ENCODE results near the gene CAPN5. TPM values are rescaled to one million over a fixed set of nuclear protein-coding genes. Genes with fewer than 3 reads are reported as not detected.
"Not testable (repeated sequence)": the region's sequence is repeated elsewhere in the genome, so short reads cannot be mapped to it uniquely, and the experiment has no call there.

The CAPN5 gene
- total RNA-seq (2014; rRNA removed; shearing (Covaris generic)) = 30.5 and 30.9 TPM in 2 replicates

DNA sequence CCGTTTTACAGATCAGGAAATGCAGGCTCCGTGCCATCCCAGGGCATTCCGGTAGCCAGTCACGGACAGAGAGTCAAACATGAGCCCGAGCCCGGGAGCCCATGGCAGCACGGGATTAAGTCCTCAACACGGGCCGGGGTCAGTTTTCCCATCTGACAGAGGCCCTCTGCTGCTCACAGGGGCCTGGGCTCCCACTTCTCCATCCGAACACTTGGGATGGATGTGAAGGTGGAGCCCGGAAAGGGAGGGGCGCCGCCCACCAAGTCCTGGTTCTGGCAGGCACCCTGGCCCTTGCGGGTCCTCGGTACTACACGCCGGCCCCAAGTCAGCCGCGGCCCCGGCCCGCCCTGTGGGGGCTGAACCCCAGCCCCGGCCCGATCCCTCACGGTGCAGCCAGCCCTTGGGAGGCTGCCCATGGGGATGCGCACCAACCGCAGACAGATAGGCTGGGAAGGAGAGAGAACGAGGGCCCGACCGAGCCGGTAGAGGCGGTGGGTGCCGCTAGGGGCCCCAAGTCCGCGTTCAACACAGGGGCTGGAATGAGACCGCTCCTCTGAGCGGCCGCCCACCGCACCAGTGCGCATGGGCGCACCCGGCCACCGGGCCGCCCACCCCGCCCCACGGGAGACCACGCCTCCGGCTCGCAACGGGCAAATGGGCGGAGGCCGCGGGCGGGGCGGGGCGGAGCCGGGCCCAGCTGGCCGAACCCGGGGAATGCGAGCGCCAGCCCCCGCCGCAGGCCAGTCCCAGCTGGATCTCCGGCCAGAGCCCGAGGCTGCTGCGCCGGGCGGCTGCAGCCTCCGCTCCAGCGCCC, at the start of gene CAPN5:
CAPN5 (plus strand) TSS at position 743 of the 814 bp plus-strand sequence. CDS start 17,916 bp downstream, outside the sequence.
- peak; percentile 95 for DNase-seq (ENCODE audit: low spot score)

DNA sequence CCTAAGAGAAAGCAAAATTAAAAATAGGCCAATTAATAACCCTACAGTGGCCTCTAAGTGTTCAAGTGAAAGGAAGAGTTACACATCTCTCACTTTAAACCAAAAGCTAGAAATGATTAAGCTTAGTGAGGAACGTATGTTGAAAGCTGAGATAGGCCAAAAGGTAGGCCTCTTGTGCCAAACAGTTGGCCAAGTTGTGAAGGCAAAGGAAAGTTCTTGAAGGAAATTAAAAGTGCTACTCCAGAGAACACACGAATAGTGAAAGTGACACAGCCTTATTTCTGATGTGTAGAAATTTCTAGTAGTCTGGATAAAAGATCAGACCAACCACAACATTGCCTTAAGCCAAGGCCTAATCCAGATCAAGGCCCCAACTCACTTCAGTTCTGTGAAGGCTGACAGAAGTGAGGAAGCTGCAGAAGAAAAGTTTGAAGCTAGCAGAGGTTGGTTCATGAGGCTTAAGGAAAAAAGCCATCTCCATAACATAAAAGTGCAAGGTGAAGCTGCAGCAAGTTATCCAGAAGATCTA, 48.3 kb upstream of the CAPN5 start:
- DNase-seq (ENCODE audit: low spot score) = not testable (repeated sequence)

DNA sequence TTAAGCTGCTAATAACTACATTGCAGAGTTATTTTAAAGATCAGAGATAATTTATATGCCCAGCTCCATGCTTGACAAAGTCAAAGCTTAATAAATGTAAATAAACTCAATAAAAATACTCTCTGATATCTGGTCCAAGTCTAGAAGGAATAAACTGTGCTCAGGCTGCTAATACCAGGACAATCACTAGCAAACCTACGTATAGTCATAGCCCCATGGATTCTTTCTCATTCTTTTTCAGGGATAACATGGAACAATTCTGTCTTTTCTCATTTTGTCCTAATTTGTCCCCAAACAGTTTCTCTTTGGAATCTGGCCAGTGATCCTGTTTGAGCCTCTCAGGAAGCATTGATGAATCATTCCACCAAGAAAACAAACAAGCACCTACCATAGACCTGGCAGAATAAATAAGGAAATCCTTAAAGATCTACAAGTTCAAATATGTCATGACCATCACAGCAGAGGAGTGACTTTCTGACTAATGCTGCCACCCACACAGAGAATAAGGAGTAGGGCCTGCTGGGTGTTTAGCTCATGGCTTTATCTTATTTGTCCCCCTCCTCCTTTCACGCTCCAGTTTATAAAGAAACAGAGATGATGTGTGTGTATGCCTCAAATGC, 46.7 kb upstream of the CAPN5 start:
- DNase-seq (ENCODE audit: low spot score) = peak; percentile 79

DNA sequence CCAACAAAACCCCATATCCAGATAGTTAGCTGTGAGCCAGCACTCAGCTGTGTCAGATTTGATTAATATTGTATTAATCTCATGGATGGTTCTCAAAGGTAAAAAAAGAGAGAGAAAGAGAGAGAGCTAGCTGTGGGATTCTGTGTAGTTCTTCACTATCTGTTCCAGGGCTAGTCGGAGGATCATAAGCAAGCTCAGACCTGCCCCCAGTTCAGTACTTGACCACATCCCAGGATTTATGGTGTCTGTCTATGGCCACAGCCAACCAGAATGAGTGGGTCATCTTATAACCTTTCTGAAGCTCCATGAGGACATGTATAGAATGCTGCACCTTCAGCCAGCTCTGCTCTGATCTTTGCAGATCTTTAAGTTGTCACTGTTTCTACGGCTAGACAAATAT, 46.0 kb upstream of the CAPN5 start:
- peak; percentile 36 for DNase-seq (ENCODE audit: low spot score)

DNA sequence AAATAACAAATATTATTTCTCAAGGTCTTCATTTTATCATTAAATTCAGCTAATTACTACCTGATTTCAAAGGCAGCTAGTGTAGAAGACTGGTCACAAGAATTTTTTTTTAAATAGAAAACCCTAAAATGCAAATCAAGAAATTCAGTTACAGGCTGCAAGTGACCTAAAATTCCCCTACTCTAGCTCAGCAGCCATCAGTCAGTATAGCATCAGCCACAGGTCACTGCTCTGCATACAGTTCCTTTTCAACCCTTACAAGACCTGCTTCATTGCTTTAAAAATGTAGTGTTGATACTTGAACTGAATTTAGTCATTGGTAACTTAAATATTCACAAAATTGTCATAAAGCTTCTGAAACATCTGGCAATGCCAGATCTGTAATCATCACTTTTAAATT, 42.0 kb upstream of the CAPN5 start:
- no peak for DNase-seq (ENCODE audit: low spot score)

DNA sequence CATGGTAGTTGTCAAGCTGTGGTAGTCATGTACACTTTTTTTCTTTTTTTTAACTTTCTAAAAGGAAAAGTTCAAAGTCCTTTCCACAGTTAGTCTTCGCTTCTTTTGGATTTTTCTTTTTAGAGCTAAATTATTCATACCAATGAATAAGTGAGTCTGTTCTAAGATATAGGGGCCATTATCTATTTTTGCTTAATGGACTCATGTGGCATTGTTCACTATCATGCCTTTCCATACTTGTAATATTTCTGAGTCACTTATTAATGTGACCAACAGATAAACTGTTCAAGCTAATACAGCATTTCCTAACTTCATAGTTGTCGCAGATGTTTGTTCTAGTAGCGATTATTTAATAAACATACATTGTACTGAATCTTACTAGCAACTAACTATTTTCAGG, 40.5 kb upstream of the CAPN5 start:
- DNase-seq (ENCODE audit: low spot score) = peak; percentile 14

DNA sequence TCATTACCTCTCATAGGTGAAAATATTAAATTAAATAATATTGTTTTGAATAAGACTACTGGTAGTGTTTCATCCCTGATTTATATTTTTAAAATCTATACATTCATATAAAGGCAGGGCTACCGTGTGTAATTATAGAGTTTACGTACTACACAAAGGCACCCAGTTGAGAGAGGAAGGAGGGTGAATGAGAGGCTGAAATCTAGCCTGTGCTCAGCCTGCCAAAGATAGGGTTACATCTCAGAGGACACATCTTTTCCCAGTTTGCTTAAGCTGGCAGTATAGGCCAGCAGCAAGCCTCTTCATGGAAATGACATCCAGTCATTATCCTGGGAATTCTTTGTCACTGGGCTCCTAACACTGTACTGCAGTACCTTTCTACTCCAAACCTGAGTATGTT, 40.0 kb upstream of the CAPN5 start:
- DNase-seq (ENCODE audit: low spot score) = no peak

DNA sequence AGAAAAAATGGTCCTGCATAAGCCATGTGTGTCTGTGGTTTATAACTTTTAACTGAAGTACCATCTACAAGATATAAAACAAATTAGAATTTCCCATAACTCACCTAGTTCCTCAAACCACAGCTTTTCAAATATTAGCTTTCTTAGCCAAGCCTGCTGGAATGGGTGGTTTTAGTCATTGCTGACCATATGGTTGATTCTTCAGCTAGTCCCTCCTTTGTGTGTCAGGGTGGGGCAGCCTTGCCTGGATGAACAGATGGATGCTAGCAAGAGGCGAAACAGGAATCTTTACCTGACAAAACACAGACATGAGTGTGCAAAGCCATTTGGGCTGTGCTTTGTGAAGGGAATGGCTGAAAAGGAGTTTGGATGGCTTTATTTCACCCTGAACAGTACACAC, 39.5 kb upstream of the CAPN5 start:
- peak; percentile 58 for DNase-seq (ENCODE audit: low spot score)

DNA sequence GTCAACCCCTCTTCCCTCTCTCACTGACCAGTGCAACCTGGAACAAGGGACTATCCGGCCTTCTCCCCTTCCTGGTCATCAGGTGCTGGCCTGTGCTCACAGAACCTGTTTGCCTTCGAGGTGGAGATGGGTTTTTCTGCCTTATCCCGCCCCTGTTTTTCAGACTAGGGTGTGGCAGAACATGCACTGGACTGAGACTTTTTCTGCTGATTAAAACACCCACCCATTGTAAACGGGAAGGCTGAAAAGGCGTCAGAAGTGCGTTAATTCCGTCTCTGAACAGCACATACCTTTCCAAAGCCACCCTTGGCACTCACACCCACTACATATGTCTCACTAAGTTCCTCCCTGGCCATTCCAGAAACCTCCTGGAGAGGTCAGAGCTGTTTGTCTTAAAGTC, 36.9 kb upstream of the CAPN5 start:
- DNase-seq (ENCODE audit: low spot score) = peak; percentile 60

DNA sequence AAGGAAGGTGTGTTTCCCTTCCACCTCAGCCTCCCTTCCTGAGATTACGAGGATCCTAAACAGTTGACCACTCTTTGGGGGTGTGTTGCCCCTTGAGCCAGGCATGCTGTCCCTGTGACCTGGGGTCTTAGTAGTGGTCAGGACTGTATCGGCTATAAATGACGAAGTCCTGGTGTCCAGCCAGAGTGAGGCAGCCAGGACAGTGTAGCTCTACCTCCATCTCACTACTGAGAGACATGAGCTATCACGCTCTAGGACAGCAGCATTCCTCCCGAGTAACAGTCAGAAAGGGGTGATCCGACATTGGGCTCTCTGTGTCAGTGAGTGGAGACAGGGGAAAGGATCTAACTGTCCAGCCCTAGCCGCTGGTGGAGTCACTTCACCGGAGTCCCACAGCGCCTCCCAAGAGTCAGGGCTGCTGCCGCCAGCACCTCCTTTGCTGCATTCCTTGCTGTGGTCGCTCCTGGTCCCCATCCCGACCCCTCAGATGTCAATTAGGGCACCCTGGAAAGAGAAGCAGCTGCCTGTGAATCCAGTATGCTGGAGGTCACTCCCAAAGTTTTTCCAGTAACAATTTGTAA, 35.8 kb upstream of the CAPN5 start:
- no peak for DNase-seq (ENCODE audit: low spot score)

DNA sequence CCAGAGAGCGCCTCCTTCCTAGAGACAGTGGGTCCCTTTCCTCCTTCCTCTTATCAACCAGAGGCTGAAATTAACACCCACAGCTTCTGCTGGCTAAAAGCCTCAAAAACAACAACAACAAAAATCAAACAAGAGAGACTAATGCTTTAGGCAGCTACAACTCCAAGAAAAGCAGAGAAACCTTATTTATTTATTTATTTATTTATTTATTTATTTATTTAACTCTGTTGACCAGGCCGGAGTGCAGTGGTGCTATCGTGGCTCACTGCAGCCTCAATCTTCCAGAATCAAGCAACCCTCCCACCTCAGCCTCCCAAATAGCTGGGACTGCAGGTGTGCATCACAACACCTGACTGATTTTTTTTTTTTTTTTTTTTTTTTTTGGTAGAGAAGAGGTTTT, 35.2 kb upstream of the CAPN5 start:
- DNase-seq (ENCODE audit: low spot score) = no peak

DNA sequence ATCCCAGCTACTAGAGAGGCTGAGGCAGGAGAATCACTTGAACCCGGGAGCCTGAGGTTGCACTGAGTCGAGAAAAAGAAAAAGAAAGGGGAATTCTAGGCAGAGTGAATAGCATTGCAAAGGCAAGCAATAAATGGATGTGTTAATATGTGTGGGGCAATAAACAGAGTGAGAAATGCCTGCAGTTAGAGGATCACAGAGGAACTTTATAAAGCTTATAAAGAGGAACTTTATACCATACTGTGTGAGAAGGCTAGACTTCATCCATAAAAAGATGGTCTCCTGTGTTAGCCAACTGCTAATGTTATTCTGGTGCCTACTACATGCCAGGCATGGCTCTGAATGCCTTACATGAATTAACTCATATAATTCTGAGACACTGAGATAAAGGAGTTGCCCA, 31.7 kb upstream of the CAPN5 start:
- peak; percentile 11 for DNase-seq (ENCODE audit: low spot score)

DNA sequence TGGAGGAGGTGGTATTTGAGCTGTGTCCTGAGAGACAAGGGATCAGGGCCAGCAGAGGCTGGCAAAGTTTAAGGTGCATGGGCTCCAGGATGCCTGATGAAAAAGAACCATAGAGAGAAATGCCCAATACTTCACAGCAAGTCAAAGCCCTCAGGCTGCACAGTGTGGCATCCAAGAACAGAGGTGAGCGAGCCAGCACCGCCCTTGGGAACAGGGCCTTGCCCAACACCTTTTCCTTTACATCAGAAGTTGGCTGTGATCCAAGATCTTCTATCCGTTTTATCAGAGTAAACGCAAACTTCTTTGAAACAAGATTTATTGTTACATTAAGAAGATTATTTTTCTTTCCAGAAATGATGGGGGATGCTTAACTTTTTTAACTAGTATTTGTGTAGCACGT, 31.2 kb upstream of the CAPN5 start:
- DNase-seq (ENCODE audit: low spot score) = peak; percentile 89

DNA sequence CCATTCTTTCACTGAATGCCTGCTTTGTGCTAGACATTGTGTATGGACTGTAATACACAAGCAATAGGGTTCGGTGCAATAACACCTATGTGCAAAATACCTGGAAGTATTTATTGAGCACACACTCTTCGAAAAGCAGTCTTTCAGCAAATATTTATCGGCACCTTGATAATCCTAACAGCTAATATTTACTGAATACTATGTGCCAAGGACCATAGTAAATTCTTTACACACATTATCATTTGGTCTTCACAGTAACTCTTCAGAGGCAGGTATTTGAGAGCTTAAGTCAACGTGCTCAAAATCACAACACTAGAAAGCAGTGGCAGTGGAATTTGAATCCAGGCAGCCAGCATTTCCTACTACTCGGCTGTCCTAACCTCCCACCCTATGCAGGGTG, 30.4 kb upstream of the CAPN5 start:
- peak; percentile 16 for DNase-seq (ENCODE audit: low spot score)

DNA sequence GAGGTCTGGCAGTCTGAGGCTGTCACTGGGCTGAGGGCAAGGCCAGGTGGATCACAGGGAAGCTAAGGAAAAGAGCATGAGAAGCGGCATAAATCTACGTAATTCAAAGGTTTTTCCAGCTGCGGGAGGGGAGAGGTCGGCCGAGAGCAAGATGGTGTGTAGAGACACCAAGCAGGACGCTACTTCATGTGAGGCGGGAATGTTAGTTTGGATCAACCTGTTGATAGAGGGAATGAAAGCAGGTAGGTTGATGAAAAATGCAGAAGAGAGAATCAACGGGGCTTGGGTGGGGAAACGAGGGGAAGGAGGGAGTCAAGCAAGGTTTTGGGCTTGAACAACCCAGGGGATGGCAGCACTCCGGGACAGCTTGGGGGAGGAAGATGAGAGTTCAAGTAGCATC, 29.7 kb upstream of the CAPN5 start:
- DNase-seq (ENCODE audit: low spot score) = no peak

DNA sequence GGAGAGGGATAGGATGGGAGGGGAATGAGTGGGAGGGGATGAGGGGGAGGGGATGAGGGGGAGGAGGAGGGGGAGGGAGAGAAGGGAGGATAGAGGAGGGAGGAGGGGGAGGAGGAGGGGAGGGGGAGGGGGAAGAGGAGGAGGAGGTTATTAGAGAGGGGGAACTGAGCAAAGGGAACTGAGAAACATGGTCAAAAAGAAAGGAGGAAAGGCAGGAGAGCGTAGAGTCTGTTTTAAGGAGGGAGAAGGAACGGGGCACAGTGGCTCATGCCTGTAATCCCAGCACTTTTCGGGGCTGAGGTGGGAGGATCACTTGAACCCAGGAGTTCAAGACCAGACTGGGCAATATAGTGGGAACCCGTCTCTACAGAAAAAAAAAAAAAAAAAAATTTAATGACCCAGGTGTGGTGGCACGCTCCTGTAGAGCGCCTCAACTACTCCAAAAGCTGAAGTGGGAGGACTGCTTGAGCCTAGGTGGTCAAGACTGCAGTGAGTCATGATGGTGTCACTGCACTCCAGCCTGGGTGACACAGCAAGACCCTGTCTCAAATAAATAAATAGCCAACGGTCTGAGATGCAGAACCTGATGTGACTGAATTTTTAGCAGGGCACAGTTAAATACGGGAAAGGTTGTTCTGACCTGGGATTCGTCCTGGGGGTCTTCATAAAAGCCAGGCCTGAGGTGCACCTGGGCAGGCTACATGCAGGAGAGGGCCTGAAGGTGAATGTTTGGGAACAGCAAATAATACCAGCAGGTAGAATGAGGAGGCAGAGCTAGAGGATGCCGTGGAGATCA, 28.5 kb upstream of the CAPN5 start:
- DNase-seq (ENCODE audit: low spot score) = no peak

DNA sequence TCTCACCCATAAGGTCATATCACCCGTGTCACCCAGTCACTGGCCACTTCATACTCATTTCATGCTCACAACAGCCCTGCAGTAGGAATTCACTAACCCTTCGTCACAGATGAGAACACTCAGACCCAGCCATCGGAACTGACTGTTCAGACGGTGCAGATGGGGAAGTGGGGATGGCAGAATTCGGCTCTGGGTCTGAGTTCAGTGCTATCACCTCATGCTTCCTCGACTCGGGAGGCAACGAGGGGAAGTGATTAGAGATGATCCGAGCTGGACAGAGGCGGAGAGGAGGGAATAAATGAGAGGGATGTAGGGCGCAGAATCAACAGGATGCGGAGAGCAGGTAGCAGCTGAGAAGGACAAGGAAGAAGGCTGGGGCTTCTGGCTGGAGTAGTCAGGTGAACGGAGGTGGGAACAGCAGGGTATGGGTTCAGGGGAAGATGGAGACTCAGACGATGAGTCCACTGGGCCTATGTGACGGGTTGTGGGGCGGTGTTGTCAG, 27.9 kb upstream of the CAPN5 start:
- DNase-seq (ENCODE audit: low spot score) = no peak

DNA sequence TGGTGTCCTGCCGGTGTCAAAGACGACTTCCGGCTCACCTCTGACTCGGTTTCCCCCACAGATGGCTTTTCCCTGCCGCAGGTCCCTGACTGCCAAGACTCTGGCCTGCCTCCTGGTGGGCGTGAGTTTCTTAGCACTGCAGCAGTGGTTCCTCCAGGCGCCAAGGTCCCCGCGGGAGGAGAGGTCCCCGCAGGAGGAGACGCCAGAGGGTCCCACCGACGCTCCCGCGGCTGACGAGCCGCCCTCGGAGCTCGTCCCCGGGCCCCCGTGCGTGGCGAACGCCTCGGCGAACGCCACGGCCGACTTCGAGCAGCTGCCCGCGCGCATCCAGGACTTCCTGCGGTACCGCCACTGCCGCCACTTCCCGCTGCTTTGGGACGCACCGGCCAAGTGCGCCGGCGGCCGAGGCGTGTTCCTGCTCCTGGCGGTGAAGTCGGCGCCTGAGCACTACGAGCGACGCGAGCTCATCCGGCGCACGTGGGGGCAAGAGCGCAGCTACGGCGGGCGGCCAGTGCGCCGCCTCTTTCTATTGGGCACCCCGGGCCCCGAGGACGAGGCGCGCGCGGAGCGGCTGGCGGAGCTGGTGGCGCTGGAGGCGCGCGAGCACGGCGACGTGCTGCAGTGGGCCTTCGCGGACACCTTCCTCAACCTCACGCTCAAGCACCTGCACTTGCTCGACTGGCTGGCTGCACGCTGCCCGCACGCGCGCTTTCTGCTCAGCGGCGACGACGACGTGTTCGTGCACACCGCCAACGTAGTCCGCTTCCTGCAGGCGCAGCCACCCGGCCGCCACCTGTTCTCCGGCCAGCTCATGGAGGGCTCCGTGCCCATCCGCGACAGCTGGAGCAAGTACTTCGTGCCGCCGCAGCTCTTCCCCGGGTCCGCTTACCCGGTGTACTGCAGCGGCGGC, 27.0 kb upstream of the CAPN5 start:
- DNase-seq (ENCODE audit: low spot score) = peak; percentile 43

DNA sequence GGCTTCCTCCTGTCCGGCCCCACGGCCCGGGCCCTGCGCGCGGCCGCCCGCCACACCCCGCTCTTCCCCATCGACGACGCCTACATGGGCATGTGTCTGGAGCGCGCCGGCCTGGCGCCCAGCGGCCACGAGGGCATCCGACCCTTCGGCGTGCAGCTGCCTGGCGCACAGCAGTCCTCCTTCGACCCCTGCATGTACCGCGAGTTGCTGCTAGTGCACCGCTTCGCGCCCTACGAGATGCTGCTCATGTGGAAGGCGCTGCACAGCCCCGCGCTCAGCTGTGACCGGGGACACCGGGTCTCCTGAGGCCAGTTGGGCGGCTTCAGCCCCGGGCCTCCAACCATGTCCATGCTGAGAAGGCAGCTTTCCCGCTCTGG, 26.4 kb upstream of the CAPN5 start:
- no peak for DNase-seq (ENCODE audit: low spot score)

DNA sequence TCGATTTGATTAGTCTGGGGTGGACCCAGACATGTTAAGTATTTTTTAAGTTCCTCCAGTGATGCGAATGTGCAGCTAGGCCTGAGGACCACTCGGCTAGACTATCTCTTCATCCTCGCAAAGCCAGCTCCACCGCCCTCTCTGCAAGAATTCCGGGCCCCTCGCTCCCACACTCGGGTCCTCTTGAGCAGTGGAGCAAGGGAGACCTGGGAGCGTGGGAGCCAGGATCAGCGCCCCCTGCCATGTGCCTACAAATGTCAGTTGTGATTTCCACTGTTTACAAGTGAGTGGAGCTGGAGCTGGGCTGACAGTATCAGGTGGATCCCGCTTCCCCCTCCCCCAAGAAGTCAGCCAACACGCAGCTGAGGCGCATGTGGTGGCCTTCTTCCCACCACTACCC, 25.9 kb upstream of the CAPN5 start:
- DNase-seq (ENCODE audit: low spot score) = no peak
